SK-N-SH (cell line): ENCODE measurements around the gene BRAT1. TPM values are rescaled to one million over a fixed set of nuclear protein-coding genes. Genes with fewer than 3 reads are reported as not detected.

Source experiments
- CTCF ChIA-PET: fragments of 300-600, 350-600 bp; formaldehyde crosslinking; extraction: SDS; loops from one replicate; lab custom pipeline; 2021; lab: Yijun Ruan, JAX
- POLR2A ChIA-PET: fragments of 350-600 bp; sonication (Branson Sonifier 250); formaldehyde crosslinking; extraction: SDS; loops from one replicate; lab custom pipeline; 2020; ENCODE audit warnings: antibody characterized with exemption, inconsistent platforms; lab: Yijun Ruan, JAX
- DNase-seq: peaks from one replicate; pipeline ENCODE4 v3.0.0; 2012
- H2AFZ ChIP-seq: fragments of 200-600 bp; sonication (generic); 2 replicates; pipeline ENCODE4 v1.8.1; 2016; ENCODE audit warnings: antibody characterized with exemption, mild to moderate bottlenecking, low read depth
- H3F3A ChIP-seq: fragments of 200-600 bp; sonication (generic); replicated peaks from 2 replicates; pipeline ENCODE3; 2016; ENCODE audit warnings: antibody characterized with exemption, mild to moderate bottlenecking; ENCODE audit not compliant: insufficient read depth
- H3K27ac ChIP-seq, 2 experiments: fragments of 200-500 bp in 1 of 2; fragments of 200-600 bp in 1 of 2; sonication (Bioruptor generic) in 1 of 2; sonication (generic), shearing (Covaris generic) in 1 of 2; 2 replicates each; pipeline versions ENCODE4 v1.5.1 to v1.6.1; 2014 to 2016; ENCODE audit warnings: low read depth in 2 of 2, inconsistent platforms in 1 of 2, low read length in 1 of 2, mild to moderate bottlenecking in 1 of 2, mixed read lengths in 1 of 2
- H3K27me3 ChIP-seq: fragments of 200-600 bp; sonication (generic), shearing (Covaris generic); 2 replicates; pipeline ENCODE4 v1.6.1; 2016; ENCODE audit warnings: mixed run types; ENCODE audit not compliant: insufficient read depth
- H3K36me3 ChIP-seq, 2 experiments: fragments of 200-500 bp in 1 of 2; fragments of 200-600 bp in 1 of 2; sonication (Bioruptor generic) in 1 of 2; sonication (generic) in 1 of 2; replicated peaks in 1 of 2; 2 replicates each; pipeline versions ENCODE3 to v1.5.1; 2014 to 2016; ENCODE audit warnings: low read length in 1 of 2, mild to moderate bottlenecking in 1 of 2; ENCODE audit not compliant: insufficient read depth in 2 of 2, control insufficient read depth in 1 of 2
- H3K4me1 ChIP-seq, 2 experiments: fragments of 200-500 bp in 1 of 2; fragments of 200-600 bp in 1 of 2; sonication (Bioruptor generic) in 1 of 2; sonication (generic), shearing (Covaris generic) in 1 of 2; 2 replicates each; pipeline versions ENCODE4 v1.5.1 to v1.6.1; 2014 to 2016; ENCODE audit warnings: low read depth in 1 of 2, low read length in 1 of 2, mixed run types in 1 of 2; ENCODE audit not compliant: insufficient read depth in 2 of 2, control insufficient read depth in 1 of 2
- H3K4me2 ChIP-seq: fragments of 200-600 bp; sonication (generic), shearing (Covaris generic); 2 replicates; pipeline ENCODE4 v1.6.1; 2017; ENCODE audit warnings: mixed run types
- H3K4me3 ChIP-seq, 2 experiments: fragments of 200-500 bp in 1 of 2; fragments of 200-600 bp in 1 of 2; sonication (Bioruptor generic) in 1 of 2; sonication (generic), shearing (Covaris generic) in 1 of 2; 2 replicates each; pipeline versions ENCODE4 v1.5.1 to v1.8.1; 2014 to 2016; ENCODE audit warnings: low read depth in 2 of 2, inconsistent platforms in 1 of 2, low read length in 1 of 2, mild to moderate bottlenecking in 1 of 2, mixed read lengths in 1 of 2, moderate library complexity in 1 of 2
- H3K79me2 ChIP-seq: fragments of 200-600 bp; sonication (generic); 2 replicates; pipeline ENCODE4 v1.8.1; 2017; ENCODE audit warnings: mild to moderate bottlenecking; ENCODE audit not compliant: insufficient read depth
- H3K9ac ChIP-seq: fragments of 200-600 bp; sonication (generic); 2 replicates; pipeline ENCODE4 v1.6.1; 2017; ENCODE audit warnings: mixed run types
- H3K9me2 ChIP-seq: fragments of 200-600 bp; sonication (generic); 2 replicates; pipeline ENCODE4 v1.6.1; 2017; ENCODE audit warnings: mixed run types
- H3K9me3 ChIP-seq: fragments of 200-600 bp; sonication (generic); 2 replicates; pipeline ENCODE4 v1.6.1; 2017; ENCODE audit warnings: mixed run types, mild to moderate bottlenecking, moderate library complexity
- H4K20me1 ChIP-seq: fragments of 200-600 bp; sonication (generic); 2 replicates; pipeline ENCODE4 v1.6.1; 2017; ENCODE audit warnings: mild to moderate bottlenecking, mixed run types; ENCODE audit not compliant: insufficient read depth
- CHD2 ChIP-seq: fragments of 150-350 bp; IDR thresholded peaks from 2 replicates; pipeline ENCODE4 v1.6.1; 2018; ENCODE audit warnings: low read length; ENCODE audit not compliant: partially characterized antibody
- ELF1 ChIP-seq: IDR thresholded peaks from 2 replicates; pipeline ENCODE4 v1.4.0; 2012
- EP300 ChIP-seq, 2 experiments: IDR thresholded peaks; 2 replicates each; pipeline versions ENCODE4 v1.4.0 to v1.6.1; 2012; ENCODE audit warnings: borderline replicate concordance in 1 of 2, low read depth in 1 of 2, low read length in 1 of 2
- FOSL2 ChIP-seq: IDR thresholded peaks from 2 replicates; pipeline ENCODE4 v1.4.0; 2012; ENCODE audit warnings: low read depth, mild to moderate bottlenecking, moderate library complexity, borderline replicate concordance
- FOXJ3 ChIP-seq: sonication (generic); formaldehyde crosslinking; IDR thresholded peaks from 2 replicates; pipeline ENCODE4 v1.5.1; 2020; ENCODE audit warnings: mild to moderate bottlenecking, missing genetic modification reagents
- FOXM1 ChIP-seq: IDR thresholded peaks from 2 replicates; pipeline ENCODE4 v1.4.0; 2012; ENCODE audit warnings: low read depth, mild to moderate bottlenecking
- GABPA ChIP-seq: IDR thresholded peaks from 2 replicates; pipeline ENCODE4 v1.4.0; 2012; ENCODE audit warnings: low read depth, mild to moderate bottlenecking
- MEF2A ChIP-seq: IDR thresholded peaks from 2 replicates; pipeline ENCODE4 v1.4.0; 2012; ENCODE audit warnings: low read depth, borderline replicate concordance
- NFIC ChIP-seq: IDR thresholded peaks from 2 replicates; pipeline ENCODE4 v1.4.0; 2012; ENCODE audit warnings: borderline replicate concordance
- NRF1 ChIP-seq: IDR thresholded peaks from 2 replicates; pipeline ENCODE4 v1.6.1; 2012; ENCODE audit warnings: low read depth, mild to moderate bottlenecking, low read length
- REST ChIP-seq: IDR thresholded peaks from 2 replicates; pipeline ENCODE4 v1.6.1; 2012; ENCODE audit warnings: mild to moderate bottlenecking, low read depth, low read length, moderate library complexity
- RFX5 ChIP-seq: IDR thresholded peaks from 2 replicates; pipeline ENCODE4 v1.6.1; 2012; ENCODE audit warnings: mild to moderate bottlenecking, improper control_type of control experiment, low read length
- RXRA ChIP-seq: IDR thresholded peaks from 2 replicates; pipeline ENCODE4 v1.4.0; 2012; ENCODE audit warnings: low read depth, mild to moderate bottlenecking, borderline replicate concordance
- SIN3A ChIP-seq: IDR thresholded peaks from 2 replicates; pipeline ENCODE4 v1.6.1; 2012; ENCODE audit warnings: low read depth, mild to moderate bottlenecking, low read length, moderate library complexity, borderline replicate concordance
- SMC3 ChIP-seq: IDR thresholded peaks from 2 replicates; pipeline ENCODE4 v1.6.1; 2012; ENCODE audit warnings: low read depth, low read length, improper control_type of control experiment
- TAF1 ChIP-seq: IDR thresholded peaks from 2 replicates; pipeline ENCODE4 v1.6.1; 2012; ENCODE audit warnings: low read depth, mild to moderate bottlenecking, low read length, moderate library complexity, borderline replicate concordance
- TEAD4 ChIP-seq: IDR thresholded peaks from 2 replicates; pipeline ENCODE4 v1.4.0; 2012; ENCODE audit warnings: mild to moderate bottlenecking, borderline replicate concordance; ENCODE audit not compliant: insufficient read depth
- USF2 ChIP-seq: fragments of 150-350 bp; IDR thresholded peaks from 2 replicates; pipeline ENCODE4 v1.6.1; 2017; ENCODE audit warnings: antibody characterized with exemption, low read length, low read depth, borderline replicate concordance
- WGBS: methylation state at CpG from one replicate; pipeline ENCODE4 v1.1.6; 2017; ENCODE audit warnings: low lambda C conversion rate; 5-methylcytosine and 5-hydroxymethylcytosine counted together
- polyA plus RNA-seq, 3 experiments: library from polyadenylated mRNA; depleted of rRNA; stranded (reverse); fragments of >200 nt; gene quantifications; 2 replicates each; pipeline ENCODE4 v1.2.3, GENCODE V29; 2012
- TF ChIP-seq, protein P1 (sequence below): IDR thresholded peaks from 2 replicates; pipeline ENCODE4; 2012
- TF ChIP-seq, protein P2 (sequence below): IDR thresholded peaks from 2 replicates; pipeline ENCODE4 v1.4.0; 2012; ENCODE audit warnings: low read depth, borderline replicate concordance

The BRAT1 gene
- polyA plus RNA-seq, 1 of the 3 experiments (the other 2 are of a cell fraction), result 36.2 TPM

GRCh38 chr7:2540641-2541051, 14.7 kb downstream of the BRAT1 start:
- no peak overlapping the region for H3K9ac ChIP-seq
- TF ChIP-seq EP300 (IDR thresholded peaks at IDR 0.05; ENCODE audit: borderline replicate concordance in 1 of 2, low read depth in 1 of 2, low read length in 1 of 2), result no peak
- H4K20me1 ChIP-seq, result no peaks in the 10 kb centered on the region
- no peak overlapping the region for H3K27ac ChIP-seq
- no peak overlapping the region for H3K4me3 ChIP-seq
- no peaks in the 10 kb centered on the region for H3K27me3 ChIP-seq
- H3F3A ChIP-seq, result peaks cover 3% of the 10 kb centered on the region
- no peak overlapping the region for H3K4me2 ChIP-seq
- peaks cover 24 to 56% of the 10 kb centered on the region in 2 experiments for H3K36me3 ChIP-seq
- WGBS, result 97% methylated on average over 12 of the region's 19 CpGs
- no peaks in the 10 kb centered on the region for H3K79me2 ChIP-seq
- no peaks in the 10 kb centered on the region for H3K9me2 ChIP-seq
- no peaks in the 10 kb centered on the region for H3K9me3 ChIP-seq
- POLR2A ChIA-PET, result no interaction called here
- H2AFZ ChIP-seq, result no peak overlapping the region
- CTCF ChIA-PET, result interaction anchor here (1.4 kb wide), 1 partner anchor 15 kb away, joined by 4 read pairs; no protein-coding TSS in a partner anchor
- peak; percentile 34 for DNase-seq
- peaks cover 0 to 3% of the 10 kb centered on the region in 2 experiments; a peak in 1 of 4 replicates for H3K4me1 ChIP-seq

DNA sequence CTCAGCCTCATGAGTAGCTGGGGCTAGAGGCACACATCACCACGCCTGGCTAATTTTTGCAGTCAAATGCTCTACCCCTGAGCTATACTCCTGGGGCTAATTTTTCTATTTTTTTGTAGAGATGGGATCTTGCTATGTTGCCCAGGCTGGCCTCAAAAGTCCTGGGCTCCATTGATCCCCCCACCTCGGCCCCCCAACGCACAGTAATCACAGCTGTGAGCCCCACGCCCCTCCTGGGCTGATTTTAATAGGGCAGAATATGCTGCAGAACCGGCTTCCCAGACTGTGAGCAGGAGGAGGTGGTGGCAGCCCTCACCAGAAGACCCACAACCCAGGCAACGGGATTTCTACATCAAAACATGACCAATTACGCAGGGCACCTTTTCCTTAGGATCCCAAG, 15.2 kb downstream of the BRAT1 start:
- no peak overlapping the region for H3K4me3 ChIP-seq
- POLR2A ChIA-PET, result no interaction called here
- no peak overlapping the region for H3K4me2 ChIP-seq
- H4K20me1 ChIP-seq, result no peaks in the 10 kb centered on the region
- peaks cover 3% of the 10 kb centered on the region for H3F3A ChIP-seq
- no peaks in the 10 kb centered on the region for H3K79me2 ChIP-seq
- WGBS, result 96% methylated on average over 6 of the region's 7 CpGs
- no peaks in the 10 kb centered on the region for H3K9me3 ChIP-seq
- DNase-seq, result no peak
- H3K36me3 ChIP-seq, result peaks cover 19 to 56% of the 10 kb centered on the region in 2 experiments
- H3K9ac ChIP-seq, result no peak overlapping the region
- CTCF ChIA-PET, result interaction anchor here (1.0 to 1.4 kb wide), 5 partner anchors 15 to 71 kb away, joined by 3 to 5 read pairs (median 3); partner anchors contain the start of genes BRAT1 and IQCE
- peaks cover 0 to 3% of the 10 kb centered on the region in 2 experiments; a peak in 1 of 4 replicates for H3K4me1 ChIP-seq
- H3K9me2 ChIP-seq, result no peaks in the 10 kb centered on the region
- no peak overlapping the region for H2AFZ ChIP-seq
- no peaks in the 10 kb centered on the region for H3K27me3 ChIP-seq
- TF ChIP-seq SIN3A, result no peak
- TF ChIP-seq REST, result no peak
- TF ChIP-seq SMC3, result no peak
- TF ChIP-seq FOXJ3 (CRISPR knock-in tag), result no peak
- no peak for TF ChIP-seq GABPA
- no peak for TF ChIP-seq CHD2
- TF ChIP-seq RXRA, result no peak
- TF ChIP-seq, protein P1, sequence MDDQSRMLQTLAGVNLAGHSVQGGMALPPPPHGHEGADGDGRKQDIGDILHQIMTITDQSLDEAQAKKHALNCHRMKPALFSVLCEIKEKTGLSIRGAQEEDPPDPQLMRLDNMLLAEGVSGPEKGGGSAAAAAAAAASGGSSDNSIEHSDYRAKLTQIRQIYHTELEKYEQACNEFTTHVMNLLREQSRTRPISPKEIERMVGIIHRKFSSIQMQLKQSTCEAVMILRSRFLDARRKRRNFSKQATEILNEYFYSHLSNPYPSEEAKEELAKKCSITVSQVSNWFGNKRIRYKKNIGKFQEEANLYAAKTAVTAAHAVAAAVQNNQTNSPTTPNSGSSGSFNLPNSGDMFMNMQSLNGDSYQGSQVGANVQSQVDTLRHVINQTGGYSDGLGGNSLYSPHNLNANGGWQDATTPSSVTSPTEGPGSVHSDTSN, result no peak
- no peak for TF ChIP-seq FOXM1
- no peak for TF ChIP-seq MEF2A
- TF ChIP-seq RFX5, result no peak
- no peak for TF ChIP-seq ELF1
- TF ChIP-seq NRF1, result no peak
- TF ChIP-seq TAF1, result no peak
- no peak for TF ChIP-seq NFIC
- TF ChIP-seq USF2, result no peak
- TF ChIP-seq, protein P2, sequence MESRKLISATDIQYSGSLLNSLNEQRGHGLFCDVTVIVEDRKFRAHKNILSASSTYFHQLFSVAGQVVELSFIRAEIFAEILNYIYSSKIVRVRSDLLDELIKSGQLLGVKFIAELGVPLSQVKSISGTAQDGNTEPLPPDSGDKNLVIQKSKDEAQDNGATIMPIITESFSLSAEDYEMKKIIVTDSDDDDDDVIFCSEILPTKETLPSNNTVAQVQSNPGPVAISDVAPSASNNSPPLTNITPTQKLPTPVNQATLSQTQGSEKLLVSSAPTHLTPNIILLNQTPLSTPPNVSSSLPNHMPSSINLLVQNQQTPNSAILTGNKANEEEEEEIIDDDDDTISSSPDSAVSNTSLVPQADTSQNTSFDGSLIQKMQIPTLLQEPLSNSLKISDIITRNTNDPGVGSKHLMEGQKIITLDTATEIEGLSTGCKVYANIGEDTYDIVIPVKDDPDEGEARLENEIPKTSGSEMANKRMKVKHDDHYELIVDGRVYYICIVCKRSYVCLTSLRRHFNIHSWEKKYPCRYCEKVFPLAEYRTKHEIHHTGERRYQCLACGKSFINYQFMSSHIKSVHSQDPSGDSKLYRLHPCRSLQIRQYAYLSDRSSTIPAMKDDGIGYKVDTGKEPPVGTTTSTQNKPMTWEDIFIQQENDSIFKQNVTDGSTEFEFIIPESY, result no peak
- no peak for TF ChIP-seq TEAD4
- TF ChIP-seq FOSL2, result no peak
- H3K27ac ChIP-seq, result no peak overlapping the region
